Calu3 (cell line): ENCODE measurements around the gene TMEM170B. TPM values are rescaled to one million over a fixed set of nuclear protein-coding genes. Genes with fewer than 3 reads are reported as not detected.

ENCODE experiments used
- BruUV-seq: library from RNA; stranded (reverse); fragments of 400-500 nt; replicated peaks from 2 replicates; lab custom pipeline; 2021; lab: Mats Ljungman, UMichigan
- CTCF ChIA-PET: fragments of 300-600 bp; sonication (Branson Sonifier 250); formaldehyde crosslinking; loops from one replicate; lab custom pipeline; 2022; ENCODE audit warnings: antibody characterized with exemption; lab: Charles Lee
- DNase-seq: peaks from one replicate; pipeline ENCODE4 v3.0.0; 2022
- H3K27ac Mint-ChIP-seq: one replicate; pipeline ENCODE4 v1.8.0; 2022; ENCODE audit warnings: mixed read lengths; ENCODE audit not compliant: unreplicated experiment
- H3K27me3 Mint-ChIP-seq: one replicate; pipeline ENCODE4 v1.8.0; 2022; ENCODE audit warnings: mixed read lengths; ENCODE audit not compliant: unreplicated experiment
- H3K36me3 Mint-ChIP-seq: one replicate; pipeline ENCODE4 v1.8.0; 2022; ENCODE audit warnings: mild to moderate bottlenecking, moderate library complexity, mixed read lengths; ENCODE audit not compliant: insufficient read depth, unreplicated experiment
- H3K4me1 Mint-ChIP-seq: one replicate; pipeline ENCODE4 v1.8.0; 2022; ENCODE audit warnings: mild to moderate bottlenecking, low read depth, mixed read lengths; ENCODE audit not compliant: unreplicated experiment
- H3K4me3 Mint-ChIP-seq: one replicate; pipeline ENCODE4 v1.8.0; 2022; ENCODE audit warnings: mild to moderate bottlenecking, low read depth, moderate library complexity, mixed read lengths; ENCODE audit not compliant: unreplicated experiment
- H3K9me3 Mint-ChIP-seq: one replicate; pipeline ENCODE4 v1.8.0; 2022; ENCODE audit warnings: low read depth, mixed read lengths; ENCODE audit not compliant: unreplicated experiment
- intact Hi-C: fragments of 100-400 bp; cut with micrococcal nuclease; formaldehyde crosslinking; loops from one replicate; pipeline ENCODE4 v1.10.0; 2022; ENCODE audit not compliant: unreplicated experiment
- total RNA-seq: library from RNA; stranded (reverse); gene quantifications from 2 replicates; pipeline ENCODE4 v1.2.3, GENCODE V29; 2022
- TF ChIP-seq, protein P1 (sequence below): fragments of 200-600 bp; IDR thresholded peaks from one replicate; pipeline ENCODE4 v1.8.0; 2022; ENCODE audit warnings: antibody characterized with exemption; ENCODE audit not compliant: unreplicated experiment

The TMEM170B gene
- total RNA-seq, 1 experiment from 2014 or later, result 2.2 TPM

DNA sequence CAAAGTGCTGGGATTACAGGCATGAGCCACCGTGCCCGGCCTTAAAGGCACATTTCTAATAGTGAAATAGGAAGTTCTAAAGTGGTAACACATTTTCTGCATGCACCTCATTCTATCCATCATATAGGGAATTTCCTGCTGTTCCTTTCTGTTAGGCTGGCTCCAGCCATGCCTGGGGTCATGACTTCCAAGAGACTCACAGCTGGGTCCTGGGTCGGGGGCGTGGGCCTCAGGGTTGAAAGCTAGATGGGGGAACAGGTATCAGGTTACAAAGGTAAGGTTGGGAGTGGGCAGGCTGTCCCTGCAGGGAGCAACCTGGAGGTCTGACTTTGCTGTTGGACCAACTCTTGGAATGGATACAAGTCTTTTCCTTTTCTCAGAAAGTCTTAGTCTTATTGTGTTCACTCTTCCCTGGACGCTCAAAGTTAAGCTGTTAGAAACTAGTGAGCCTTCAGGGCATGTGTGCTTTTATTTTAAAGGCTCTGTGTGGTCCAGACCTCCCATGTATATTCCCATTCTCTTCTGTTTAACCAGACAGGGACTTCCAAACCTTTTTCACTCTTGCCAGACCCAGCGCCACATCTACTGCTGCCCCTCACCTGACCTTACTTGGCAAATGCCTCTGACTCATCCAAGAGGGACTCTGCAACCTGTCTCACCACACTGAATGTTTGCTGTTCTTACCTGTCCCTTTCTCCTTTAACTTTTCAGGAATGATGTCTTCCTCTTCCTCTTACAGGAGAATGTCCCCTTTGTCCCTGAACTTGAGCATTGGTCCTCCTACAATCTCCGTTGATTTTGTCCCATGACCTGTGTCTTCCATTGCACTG lies 64.4 kb downstream of the TMEM170B start:
- Mint-ChIP-seq H3K9me3 (peaks cover 4% of the 10 kb centered on the region), H3K36me3 (peaks cover 5% of the 10 kb centered on the region), H3K4me3 (peak overlapping the region; percentile 31), H3K27ac (peak overlapping the region; percentile 65), H3K27me3 (no peaks in the 10 kb centered on the region), H3K4me1 (peaks cover 49% of the 10 kb centered on the region)
- TF ChIP-seq, protein P1, sequence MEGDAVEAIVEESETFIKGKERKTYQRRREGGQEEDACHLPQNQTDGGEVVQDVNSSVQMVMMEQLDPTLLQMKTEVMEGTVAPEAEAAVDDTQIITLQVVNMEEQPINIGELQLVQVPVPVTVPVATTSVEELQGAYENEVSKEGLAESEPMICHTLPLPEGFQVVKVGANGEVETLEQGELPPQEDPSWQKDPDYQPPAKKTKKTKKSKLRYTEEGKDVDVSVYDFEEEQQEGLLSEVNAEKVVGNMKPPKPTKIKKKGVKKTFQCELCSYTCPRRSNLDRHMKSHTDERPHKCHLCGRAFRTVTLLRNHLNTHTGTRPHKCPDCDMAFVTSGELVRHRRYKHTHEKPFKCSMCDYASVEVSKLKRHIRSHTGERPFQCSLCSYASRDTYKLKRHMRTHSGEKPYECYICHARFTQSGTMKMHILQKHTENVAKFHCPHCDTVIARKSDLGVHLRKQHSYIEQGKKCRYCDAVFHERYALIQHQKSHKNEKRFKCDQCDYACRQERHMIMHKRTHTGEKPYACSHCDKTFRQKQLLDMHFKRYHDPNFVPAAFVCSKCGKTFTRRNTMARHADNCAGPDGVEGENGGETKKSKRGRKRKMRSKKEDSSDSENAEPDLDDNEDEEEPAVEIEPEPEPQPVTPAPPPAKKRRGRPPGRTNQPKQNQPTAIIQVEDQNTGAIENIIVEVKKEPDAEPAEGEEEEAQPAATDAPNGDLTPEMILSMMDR, result no peak
- CTCF ChIA-PET, result no interaction called here
- BruUV-seq, result no TSS peak
- DNase-seq, result peak; percentile 35
- intact Hi-C loops, result no loop called here

DNA sequence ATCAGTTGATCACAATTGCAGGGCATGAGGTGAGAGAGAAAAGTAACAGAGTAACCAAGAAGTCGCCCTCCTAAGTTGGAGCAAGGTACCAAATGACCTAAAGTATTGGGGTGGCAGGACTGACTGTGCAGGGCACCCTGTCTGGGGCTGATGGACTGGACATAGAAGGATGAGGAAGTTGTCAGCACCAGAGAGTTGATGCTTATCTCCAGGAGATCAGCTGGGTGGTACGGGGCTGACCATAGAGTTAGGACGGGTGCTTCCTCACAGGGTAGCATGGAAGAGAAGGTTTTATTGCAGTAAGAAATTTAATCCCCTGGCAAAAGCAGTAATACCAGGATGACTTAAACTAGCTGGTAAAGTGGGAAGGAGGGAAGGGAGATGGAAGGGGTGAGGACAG lies 66.7 kb downstream of the TMEM170B start:
- CTCF ChIA-PET, result no interaction called here
- Mint-ChIP-seq H3K27ac (no peak overlapping the region), H3K9me3 (peaks cover 4% of the 10 kb centered on the region), H3K36me3 (no peaks in the 10 kb centered on the region), H3K4me1 (peaks cover 37% of the 10 kb centered on the region), H3K4me3 (no peak overlapping the region), H3K27me3 (no peaks in the 10 kb centered on the region)
- intact Hi-C loops, result no loop called here
- BruUV-seq, result no TSS peak
- TF ChIP-seq, protein P1, result no peak
- DNase-seq, result no peak

DNA sequence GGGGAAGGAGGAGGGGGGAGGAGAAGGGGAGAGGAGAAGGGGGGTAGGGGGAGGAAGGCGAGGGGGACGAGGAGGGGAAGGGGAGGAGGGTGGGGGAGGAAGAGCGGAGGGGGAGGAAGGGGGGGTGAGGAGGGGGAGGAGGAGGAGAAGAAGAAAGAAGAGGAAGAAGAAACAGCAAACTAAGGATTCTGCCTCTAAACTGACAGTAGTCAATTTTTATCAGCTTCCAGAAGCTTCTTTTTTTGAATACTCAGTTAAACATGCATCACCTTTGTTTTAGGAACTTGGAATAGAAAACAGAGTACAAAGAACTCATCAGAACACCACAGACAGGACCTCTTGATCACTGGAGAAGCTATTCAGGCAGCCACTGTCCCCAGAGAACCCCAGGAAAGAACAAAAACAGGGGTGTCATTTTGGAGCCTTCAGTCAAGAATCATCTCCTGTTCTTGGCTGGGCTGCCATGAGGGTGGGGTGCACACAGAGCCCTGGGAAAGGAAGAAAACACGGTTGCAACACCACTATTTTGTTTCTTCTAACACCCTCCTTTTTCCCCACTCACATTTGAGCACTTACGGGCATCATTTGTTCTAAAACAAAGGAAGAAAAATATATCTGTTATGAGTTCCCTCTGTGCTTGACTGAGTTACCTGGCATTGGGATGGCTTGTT lies 67.4 kb downstream of the TMEM170B start:
- intact Hi-C loops, result no loop called here
- Mint-ChIP-seq H3K4me1 (peaks cover 35% of the 10 kb centered on the region), H3K36me3 (no peaks in the 10 kb centered on the region), H3K4me3 (no peak overlapping the region), H3K27ac (no peak overlapping the region), H3K9me3 (peaks cover 4% of the 10 kb centered on the region), H3K27me3 (no peaks in the 10 kb centered on the region)
- TF ChIP-seq, protein P1, result no peak
- no TSS peak for BruUV-seq
- CTCF ChIA-PET, result no interaction called here
- no peak for DNase-seq

DNA sequence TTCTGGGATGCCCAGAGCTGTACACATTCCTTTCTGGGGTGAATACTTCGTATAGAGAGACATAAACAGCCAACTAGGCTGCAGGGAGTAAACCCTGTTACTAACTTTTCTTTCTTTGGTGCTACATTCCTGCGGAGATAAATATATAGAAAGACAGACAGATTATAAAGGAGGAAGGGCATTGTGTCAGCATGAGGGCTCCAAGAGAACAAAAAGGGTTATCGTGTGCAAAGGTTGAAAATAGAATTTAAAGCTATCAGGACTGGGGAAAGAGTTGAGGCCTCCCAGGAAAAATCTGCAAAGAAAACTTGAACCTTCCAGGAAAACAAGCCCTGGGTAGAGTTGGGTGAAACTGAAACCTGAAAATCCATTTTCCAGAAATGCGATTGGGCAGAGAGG lies 68.0 kb downstream of the TMEM170B start:
- TF ChIP-seq, protein P1, result no peak
- DNase-seq, result no peak
- Mint-ChIP-seq H3K27me3 (no peaks in the 10 kb centered on the region), H3K4me1 (peaks cover 35% of the 10 kb centered on the region), H3K4me3 (no peak overlapping the region), H3K36me3 (no peaks in the 10 kb centered on the region), H3K27ac (no peak overlapping the region), H3K9me3 (peaks cover 4% of the 10 kb centered on the region)
- intact Hi-C loops, result no loop called here
- no TSS peak for BruUV-seq
- CTCF ChIA-PET, result no interaction called here
